ENCODE measurements around the gene DEFB131B.
A peak's percentile ranks its signal among the peaks of the same experiment; 100 is the strongest.
"Not testable (repeated sequence)": the region's sequence is repeated elsewhere in the genome, so short reads cannot be mapped to it uniquely, and the experiment has no call there.

DEFB131B gene

GRCh38 chr11:71878059-71878458 is at the start of gene DEFB131B:
DEFB131B (plus strand) TSS chr11:71878453; CDS start chr11:71878453, 0 bp downstream.
- DNase-seq: not testable (repeated sequence)

DNA sequence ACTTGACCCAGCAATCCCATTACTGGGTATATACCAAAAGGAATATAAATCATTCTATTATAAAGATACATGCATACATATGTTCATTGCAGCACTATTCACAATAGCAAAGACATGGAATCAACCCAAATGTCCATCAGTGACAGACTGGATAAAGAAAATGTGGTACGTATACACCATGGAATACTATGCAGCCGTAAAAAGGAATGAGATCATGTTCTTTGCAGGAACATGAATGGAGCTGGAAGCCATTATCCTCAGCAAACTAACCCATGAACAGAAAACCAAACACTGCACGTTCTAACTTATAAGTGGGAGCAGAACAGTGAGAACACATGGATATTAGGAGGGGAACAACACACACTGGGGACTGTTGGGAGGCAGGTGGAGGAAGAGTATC is 49.0 kb upstream of the DEFB131B start:
- DNase-seq: not testable (repeated sequence)

DNA sequence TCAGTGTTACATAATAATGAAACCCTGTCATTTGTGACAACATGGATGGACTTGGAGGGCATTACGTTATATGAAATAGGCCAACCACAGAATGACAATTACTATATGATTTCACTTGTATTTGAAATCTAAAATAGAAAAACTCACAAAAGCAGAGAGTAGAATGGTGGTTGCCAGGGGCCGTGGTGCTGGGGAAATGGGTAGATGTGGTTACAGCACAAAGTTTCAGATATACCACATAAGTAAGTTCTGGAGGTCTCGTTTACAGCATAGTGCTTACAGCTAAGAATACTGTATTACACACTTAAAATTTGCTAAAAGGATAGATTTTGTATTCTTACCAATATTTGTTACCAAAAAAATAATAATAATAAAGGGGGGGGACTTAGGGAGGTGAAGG is 48.6 kb upstream of the DEFB131B start:
- DNase-seq: not testable (repeated sequence)

GRCh38 chr11:71832811-71833210 is 45.4 kb upstream of the DEFB131B start, which contains the start of gene DEFB108B:
DEFB108B (plus strand) TSS chr11:71833200; CDS start chr11:71833200, 0 bp downstream.
- DNase-seq: not testable (repeated sequence)

GRCh38 chr11:71842720-71843119 is 35.5 kb upstream of the DEFB131B start:
- DNase-seq: not testable (repeated sequence)

DNA sequence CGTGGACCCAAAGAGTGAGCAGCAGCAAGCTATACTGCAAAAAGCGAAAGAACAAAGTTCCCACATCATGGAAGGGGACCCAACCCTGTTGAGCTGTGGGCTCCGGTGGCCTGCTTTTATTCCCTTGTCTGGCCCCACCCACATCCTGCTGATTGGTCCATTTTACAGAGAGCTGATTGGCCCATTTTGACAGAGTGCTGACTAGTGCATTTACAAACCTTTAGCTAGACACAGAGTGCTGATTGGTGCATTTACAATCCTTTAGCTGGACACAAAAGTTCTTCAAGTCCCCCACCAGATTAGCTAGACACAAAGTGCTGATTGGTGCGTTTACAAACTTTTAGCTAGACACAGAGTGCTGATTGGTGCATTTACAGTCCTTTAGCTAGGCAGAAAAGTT is 34.9 kb upstream of the DEFB131B start:
- DNase-seq: not testable (repeated sequence)

GRCh38 chr11:71843858-71844257 is 34.4 kb upstream of the DEFB131B start:
- DNase-seq: no peak

DNA sequence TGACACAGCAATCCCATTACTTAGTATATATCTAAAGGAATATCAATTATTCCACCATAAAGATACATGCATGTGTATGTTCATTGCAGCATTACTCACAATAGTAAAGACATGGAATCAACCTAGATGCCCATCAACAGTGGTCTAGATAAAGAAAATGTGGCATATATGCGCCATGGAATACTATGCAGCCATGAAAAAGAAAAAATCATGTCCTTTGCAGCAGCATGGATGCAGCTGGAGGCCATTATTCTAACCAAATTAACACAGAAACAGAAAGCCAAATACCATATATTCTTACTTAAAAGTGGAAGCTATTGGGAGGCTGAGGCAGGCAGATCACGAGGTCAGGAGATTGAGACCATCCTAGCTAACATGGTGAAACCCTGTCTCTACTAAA is 24.4 kb upstream of the DEFB131B start:
- not testable (repeated sequence) for DNase-seq

DNA sequence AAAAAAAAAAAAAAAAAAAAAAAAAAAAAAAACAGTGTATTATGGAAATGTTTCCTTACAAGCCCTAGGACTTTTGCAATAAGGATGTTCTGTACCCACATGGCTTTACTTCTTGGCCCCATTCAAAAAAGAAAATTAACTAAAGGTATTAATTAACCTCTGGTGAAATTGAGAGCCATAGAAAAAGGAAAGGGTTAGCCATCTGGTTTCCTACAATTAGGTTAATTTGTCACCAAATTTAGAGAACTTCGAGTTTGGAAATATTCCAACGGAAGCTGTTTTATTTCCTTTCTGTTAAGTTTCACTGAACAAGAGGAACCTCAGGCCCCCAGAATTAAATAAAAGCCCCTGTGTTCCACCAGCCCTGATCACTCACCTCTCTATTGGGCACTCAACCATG is 22.4 kb upstream of the DEFB131B start:
- not testable (repeated sequence) for DNase-seq

- not testable (repeated sequence) for DNase-seq
Measured at GRCh38 chr11:71860835-71861234, 17.4 kb upstream of the DEFB131B start.

GRCh38 chr11:71863978-71864627 is 14.2 kb upstream of the DEFB131B start:
- peak; percentile 45 for DNase-seq

DNA sequence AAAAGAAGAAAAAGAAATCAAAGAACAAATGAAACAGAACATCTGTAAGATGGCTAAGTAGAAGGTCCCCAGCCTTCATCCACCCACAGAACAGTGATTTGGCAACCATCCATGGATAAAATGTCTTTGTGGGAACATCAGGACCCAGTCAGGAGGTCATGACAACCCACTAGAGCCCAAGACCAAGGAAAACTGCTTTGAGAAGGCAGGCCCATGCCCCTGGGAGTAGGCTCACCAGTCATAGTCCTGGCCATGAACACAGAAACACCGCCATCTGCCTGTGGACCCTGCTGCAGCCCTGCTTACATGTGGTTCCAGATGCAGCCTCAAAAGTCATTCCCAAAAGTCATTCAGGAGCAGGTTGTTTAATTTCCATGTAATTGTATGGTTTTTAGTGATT is 11.0 kb upstream of the DEFB131B start:
- not testable (repeated sequence) for DNase-seq

DNA sequence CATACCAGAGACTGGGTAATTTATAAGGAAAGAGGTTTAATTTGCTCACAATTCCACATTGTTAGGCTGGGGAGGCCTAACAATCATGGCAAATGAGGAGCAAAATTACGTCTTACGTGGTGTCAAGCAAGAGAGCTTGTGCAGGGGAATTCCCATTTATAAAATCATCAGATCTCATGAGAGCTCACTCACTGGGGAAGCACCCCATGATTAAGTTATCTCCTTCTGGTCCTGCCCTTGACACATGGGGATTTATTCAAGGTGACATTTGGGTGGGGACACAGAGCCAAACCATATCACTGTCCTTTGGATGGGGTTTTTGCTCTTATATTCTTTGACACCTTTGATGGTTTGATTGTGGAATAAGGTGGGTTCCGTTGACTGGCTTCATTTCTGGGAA is 8.3 kb upstream of the DEFB131B start:
- not testable (repeated sequence) for DNase-seq

DNA sequence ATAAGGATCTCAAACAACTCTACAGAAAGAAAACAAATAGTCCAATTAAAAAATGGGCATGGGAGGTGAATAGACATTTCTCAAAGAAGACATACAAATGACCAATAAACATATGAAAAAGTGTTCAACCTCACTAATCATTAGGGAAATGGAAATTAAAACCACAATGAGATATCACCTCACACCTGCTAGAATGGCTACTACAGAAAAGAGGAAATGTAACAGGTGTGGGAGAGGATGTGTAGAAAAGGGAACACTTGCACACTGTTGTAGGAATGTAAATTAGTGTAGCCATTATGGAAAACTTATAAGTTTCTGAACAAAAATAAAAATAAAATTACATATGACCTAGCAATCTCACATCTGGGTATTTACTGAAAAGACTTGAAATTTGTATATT is 7.6 kb upstream of the DEFB131B start:
- DNase-seq: not testable (repeated sequence)

DNA sequence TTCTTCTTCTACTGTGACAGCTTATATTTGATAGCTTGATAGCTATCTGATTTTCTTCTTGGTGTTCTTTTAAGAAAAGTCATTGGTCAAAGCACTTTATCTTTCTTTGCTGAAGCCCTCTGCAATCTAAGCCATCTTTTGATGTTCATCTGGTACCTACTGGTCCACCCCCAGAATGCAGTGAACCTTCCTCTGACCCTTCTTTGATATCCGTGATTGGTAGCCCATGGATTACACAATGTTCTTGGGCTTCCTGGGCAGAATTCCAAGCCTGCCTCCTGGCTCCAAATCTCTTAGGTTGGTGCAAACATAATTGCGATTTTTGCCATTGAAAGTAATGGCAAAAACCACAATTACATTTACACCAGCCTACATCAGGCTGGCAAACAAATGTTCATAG is 2.0 kb upstream of the DEFB131B start:
- DNase-seq: not testable (repeated sequence)

DNA sequence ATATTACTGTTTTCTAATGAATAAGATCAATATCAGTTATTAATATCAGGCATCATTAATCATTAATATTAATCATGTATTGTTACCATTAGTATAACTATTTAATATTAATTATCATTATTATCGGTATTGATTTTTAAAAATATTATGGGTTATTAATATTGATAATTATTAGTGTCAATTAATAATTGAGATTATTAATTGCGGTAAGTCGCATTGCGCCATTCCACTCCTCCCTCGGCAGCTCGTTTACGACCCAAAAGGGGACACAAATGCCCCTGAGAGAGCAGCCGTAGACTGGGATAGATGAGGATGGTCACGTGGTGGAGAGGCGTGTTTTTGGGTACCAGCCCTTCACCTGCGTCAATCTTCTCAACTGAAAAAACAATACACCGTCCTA is 7.6 kb downstream of the DEFB131B start:
- DNase-seq: not testable (repeated sequence)

DNA sequence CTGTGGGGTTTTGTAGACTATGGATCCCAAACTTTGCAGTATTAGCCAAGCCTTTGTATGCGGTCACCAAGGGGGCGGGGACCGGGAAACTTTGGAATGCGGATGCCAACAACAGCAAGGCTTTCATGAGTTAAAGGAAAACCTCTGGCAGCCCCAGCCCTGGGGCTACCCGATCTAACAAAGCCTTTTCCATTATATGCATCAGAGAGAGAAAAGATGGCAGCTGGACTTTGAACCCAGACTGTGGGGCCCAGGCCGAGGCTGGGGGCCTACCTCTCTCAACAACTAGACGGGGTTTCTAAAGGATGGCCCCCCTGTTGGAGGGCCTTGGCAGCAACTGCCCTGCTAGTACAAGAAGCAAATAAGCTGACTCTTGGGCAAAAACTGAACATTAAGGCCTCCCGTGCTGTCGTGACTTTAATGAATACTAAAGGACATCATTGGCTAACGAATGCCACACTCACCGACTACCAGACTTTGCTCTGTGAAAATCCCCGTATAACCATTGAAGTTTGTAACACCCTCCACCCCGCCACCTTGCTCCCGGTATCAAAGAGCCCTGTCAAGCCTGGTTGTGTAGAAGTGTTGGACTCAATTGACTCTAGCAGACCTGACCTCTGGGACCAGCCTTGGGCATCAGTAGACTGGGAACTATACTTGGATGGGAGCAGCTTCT is 10.2 kb downstream of the DEFB131B start:
- not testable (repeated sequence) for DNase-seq

DNA sequence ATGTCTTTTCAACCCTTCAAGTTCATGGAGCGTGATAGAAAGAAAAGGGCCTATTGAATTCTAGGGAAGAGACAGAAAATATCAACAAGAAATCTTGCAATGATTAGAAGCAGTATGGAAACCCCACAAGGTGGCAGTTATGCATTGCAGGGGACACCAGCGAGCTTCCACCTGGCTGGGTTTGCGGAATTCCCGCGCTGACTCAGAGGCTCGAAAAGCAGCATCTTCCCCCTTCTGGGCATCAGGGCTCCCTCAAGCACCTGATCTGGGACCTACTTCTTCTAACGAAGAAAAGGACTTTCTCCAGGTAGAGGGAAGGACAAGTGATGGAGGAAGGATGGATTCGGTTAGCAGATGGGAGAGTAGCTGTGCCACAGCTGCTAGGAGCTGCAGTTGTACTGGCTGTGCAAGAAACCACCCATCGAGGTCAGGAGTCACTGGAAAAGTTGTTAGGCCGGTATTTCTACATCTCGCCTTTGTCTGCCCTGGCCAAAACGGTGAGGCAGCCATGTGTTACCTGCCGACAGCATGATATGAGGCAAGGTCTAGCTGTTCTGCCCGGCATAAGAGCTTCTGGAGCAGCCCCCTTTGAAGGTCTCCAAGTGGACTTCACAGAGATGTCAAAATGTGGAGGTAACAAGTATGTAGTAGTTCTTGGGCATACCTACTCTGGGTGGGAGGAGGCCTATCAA is 11.1 kb downstream of the DEFB131B start:
- DNase-seq: not testable (repeated sequence)

GRCh38 chr11:71895961-71896360 is 17.7 kb downstream of the DEFB131B start:
- no peak for DNase-seq

- DNase-seq: not testable (repeated sequence)
Measured at GRCh38 chr11:71901137-71901536, 22.9 kb downstream of the DEFB131B start.

DNA sequence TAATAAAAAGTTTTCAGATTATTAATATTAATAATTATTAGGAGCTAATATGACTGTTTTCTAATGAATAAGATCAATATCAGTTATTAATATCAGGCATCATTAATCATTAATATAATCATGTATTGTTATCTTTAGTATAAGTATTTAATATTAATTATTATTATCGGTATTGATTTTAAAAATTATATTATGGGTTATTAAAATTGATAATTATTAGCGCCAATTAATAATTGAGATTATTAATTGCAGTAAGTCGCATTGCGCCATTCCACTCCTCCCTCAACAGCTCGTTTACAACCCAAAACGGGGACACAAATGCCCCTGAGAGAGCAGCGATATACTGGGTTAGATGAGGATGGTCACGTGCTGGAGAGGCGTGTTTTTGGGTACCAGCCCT is 30.0 kb downstream of the DEFB131B start:
- no peak for DNase-seq

- not testable (repeated sequence) for DNase-seq
Measured at GRCh38 chr11:71910775-71911174, 32.5 kb downstream of the DEFB131B start.

- DNase-seq: not testable (repeated sequence)
Measured at GRCh38 chr11:71911321-71911985, 33.2 kb downstream of the DEFB131B start.
